ENCODE results near the gene TNFSF4. TPM values are rescaled to one million over a fixed set of nuclear protein-coding genes. Genes with fewer than 3 reads are reported as not detected.

Gene TNFSF4
- polyA plus RNA-seq, 1 donor (not counting 4 experiments of a cell fraction or from before 2014, with no cell fraction given) = 1.2 TPM

- Histone ChIP-seq H3K4me2 (ENCODE audit: control insufficient read depth, extremely low read depth, insufficient read depth, low read depth, low read length) (no peak overlapping the region), H3K27me3 (ENCODE audit: control insufficient read depth, extremely low read depth, insufficient read depth, low read length) (no peaks in the 10 kb centered on the region), H4K20me1 (ENCODE audit: control insufficient read depth, extremely low read depth, insufficient read depth, low read length) (no peaks in the 10 kb centered on the region), H3K4me1 (ENCODE audit: control insufficient read depth, extremely low read depth, insufficient read depth, low read length) (peaks cover 6% of the 10 kb centered on the region), H2AFZ (ENCODE audit: control insufficient read depth, low read length) (no peak overlapping the region), H3K9me3 (ENCODE audit: control insufficient read depth, low read depth, low read length) (no peaks in the 10 kb centered on the region), H3K36me3 (ENCODE audit: control insufficient read depth in 2 of 2, extremely low read depth in 1 of 2, insufficient read depth in 2 of 2, low read length in 2 of 2) (no peaks in the 10 kb centered on the region), H3K27ac (ENCODE audit: control insufficient read depth, insufficient read depth, low read length) (no peak overlapping the region), H3K4me3 (ENCODE audit: control insufficient read depth in 2 of 3, extremely low read depth in 1 of 3, insufficient read depth in 2 of 3, low read depth in 1 of 3, low read length in 3 of 3) (no peak overlapping the region), H3K79me2 (ENCODE audit: control insufficient read depth, insufficient read depth, low read length) (no peaks in the 10 kb centered on the region), H3K9ac (ENCODE audit: control insufficient read depth, extremely low read depth, insufficient read depth, low read length) (no peak overlapping the region), H3K9me1 (ENCODE audit: control insufficient read depth, extremely low read depth, insufficient read depth, low read length) (no peaks in the 10 kb centered on the region)
- FAIRE-seq (no peak), DNase-seq (ENCODE audit: low read depth, low spot score) (no peak)
- dilution Hi-C loops (cut with MboI; ENCODE audit: extremely low pct_ligation_motif_present, low sequenced_read_pairs) = no loop called here
- TF ChIP-seq CTCF (optimal IDR thresholded peaks at IDR 0.05 in 1 of 3, IDR thresholded peaks at IDR 0.05 in 1 of 3, conservative IDR thresholded peaks at IDR 0.05 in 1 of 3; ENCODE audit: extremely low read depth in 1 of 3, insufficient read depth in 2 of 3, low read length in 3 of 3) = no peak
- no peak for TF ChIP-seq EZH2 (IDR thresholded peaks at IDR 0.05; ENCODE audit: low read length)
Measured at GRCh38 chr1:173224949-173225348, 17.8 kb upstream of the TNFSF4 start.

GRCh38 chr1:173224280-173224892 lies 17.3 kb upstream of the TNFSF4 start:
- no peak overlapping the region for H3K4me3 ChIP-seq (ENCODE audit: control insufficient read depth in 2 of 3, extremely low read depth in 1 of 3, insufficient read depth in 2 of 3, low read depth in 1 of 3, low read length in 3 of 3)
- H3K9me1 ChIP-seq (ENCODE audit: control insufficient read depth, extremely low read depth, insufficient read depth, low read length) = no peaks in the 10 kb centered on the region
- no peaks in the 10 kb centered on the region for H4K20me1 ChIP-seq (ENCODE audit: control insufficient read depth, extremely low read depth, insufficient read depth, low read length)
- no peaks in the 10 kb centered on the region for H3K27me3 ChIP-seq (ENCODE audit: control insufficient read depth, extremely low read depth, insufficient read depth, low read length)
- DNase-seq (ENCODE audit: low read depth, low spot score) (no peak), FAIRE-seq (no peak)
- H3K9me3 ChIP-seq (ENCODE audit: control insufficient read depth, low read depth, low read length) = no peaks in the 10 kb centered on the region
- H3K79me2 ChIP-seq (ENCODE audit: control insufficient read depth, insufficient read depth, low read length) = no peaks in the 10 kb centered on the region
- no peak overlapping the region for H2AFZ ChIP-seq (ENCODE audit: control insufficient read depth, low read length)
- no peak overlapping the region for H3K9ac ChIP-seq (ENCODE audit: control insufficient read depth, extremely low read depth, insufficient read depth, low read length)
- no peaks in the 10 kb centered on the region for H3K36me3 ChIP-seq (ENCODE audit: control insufficient read depth in 2 of 2, extremely low read depth in 1 of 2, insufficient read depth in 2 of 2, low read length in 2 of 2)
- peaks cover 6% of the 10 kb centered on the region for H3K4me1 ChIP-seq (ENCODE audit: control insufficient read depth, extremely low read depth, insufficient read depth, low read length)
- no peak overlapping the region for H3K27ac ChIP-seq (ENCODE audit: control insufficient read depth, insufficient read depth, low read length)
- TF ChIP-seq EZH2 (IDR thresholded peaks at IDR 0.05; ENCODE audit: low read length) (no peak), CTCF (optimal IDR thresholded peaks at IDR 0.05 in 1 of 3, IDR thresholded peaks at IDR 0.05 in 1 of 3, conservative IDR thresholded peaks at IDR 0.05 in 1 of 3; ENCODE audit: extremely low read depth in 1 of 3, insufficient read depth in 2 of 3, low read length in 3 of 3) (no peak)
- H3K4me2 ChIP-seq (ENCODE audit: control insufficient read depth, extremely low read depth, insufficient read depth, low read depth, low read length) = no peak overlapping the region
- dilution Hi-C loops (cut with MboI; ENCODE audit: extremely low pct_ligation_motif_present, low sequenced_read_pairs) = no loop called here

All from keratinocyte (primary cell).